Adrenal gland (tissue), 12 donors: ENCODE results near the gene SLTM. TPM values are rescaled to one million over a fixed set of nuclear protein-coding genes. Genes with fewer than 3 reads are reported as not detected.
"Not testable (repeated sequence)": the region's sequence is repeated elsewhere in the genome, so short reads cannot be mapped to it uniquely, and the experiment has no call there.

Experiments
- DNase-seq, 7 donors: peaks; one replicate each; pipeline ENCODE4 v3.0.0-alpha.2; 2019 to 2020
- H3K27ac ChIP-seq, 5 donors: fragments of 200-600 bp; sonication (generic) in 4 of 5; 1 replicate in 3 of 5; 2 replicates in 2 of 5; pipeline versions ENCODE4 v1.5.1 to v1.8.0; 2016 to 2020; ENCODE audit warnings: mild to moderate bottlenecking in 1 of 5
- H3K27me3 ChIP-seq: fragments of 200-600 bp; 2 replicates; pipeline ENCODE4 v1.8.0; 2021
- H3K36me3 ChIP-seq, 2 donors: fragments of 200-600 bp; replicated peaks in 1 of 2; 1 replicate in 1 of 2; 2 replicates in 1 of 2; pipeline versions ENCODE4 v1.5.1 to v1.8.0; 2018 to 2022
- H3K4me1 ChIP-seq, 2 donors: fragments of 200-600 bp; replicated peaks in 1 of 2; 1 replicate in 1 of 2; 2 replicates in 1 of 2; pipeline versions ENCODE4 v1.5.1 to v1.8.0; 2018 to 2021
- H3K4me3 ChIP-seq, 4 donors: fragments of 200-600 bp; sonication (generic) in 3 of 4; one replicate each; pipeline ENCODE4 v1.5.1; 2016 to 2018
- H3K9me3 ChIP-seq, 3 donors: fragments of 200-600 bp; sonication (generic) in 1 of 3; replicated peaks in 1 of 3; 1 replicate in 2 of 3; 2 replicates in 1 of 3; pipeline versions ENCODE4 v1.5.1 to v1.8.0; 2016 to 2021
- POLR2A ChIP-seq, 2 donors: fragments of 450-650 bp; IDR thresholded peaks; one replicate each; pipeline ENCODE4 v1.6.1; 2017; ENCODE audit warnings: antibody characterized with exemption in 2 of 2, mild to moderate bottlenecking in 2 of 2, moderate library complexity in 1 of 2
- WGBS, 4 donors: extraction: QIAGEN DNeasy Blood & Tissue Kit in 2 of 4; methylation state at CpG; one replicate each; pipeline versions ENCODE4 v1.1.5 to v1.1.7; 2013 to 2017; 5-methylcytosine and 5-hydroxymethylcytosine counted together
- intact Hi-C, 2 donors: fragments of 100-400 bp; cut with DNase I; formaldehyde crosslinking; loops; one replicate each; pipeline versions ENCODE4 v1.14.1 to v1.15.0; 2022 to 2023
- polyA plus RNA-seq, 3 donors: library from polyadenylated mRNA; stranded (reverse); fragments of 200-250 nt in 2 of 3; fragments of 350-450 nt in 1 of 3; fragmentation: Illumina TruSeq in 1 of 3; extraction: RNeasy Lipid Tissue Mini Kit (QIAGEN cat#74804) in 1 of 3; gene quantifications; one replicate each; pipeline ENCODE4 v1.2.3, GENCODE V29; 2013 to 2014
- total RNA-seq, 9 donors: library from RNA; depleted of rRNA in 4 of 9; stranded (reverse); fragments of >200 nt in 4 of 9; fragments of 120-200 nt in 1 of 9; fragmentation: NEBNext Ultra II Directional in 1 of 9; extraction: Animal tissue kit (Norgen Biotek cat#: 25700) in 1 of 9; gene quantifications; one replicate each; pipeline versions ENCODE4 v1.1.0 to v1.2.4, GENCODE V29; 2013 to 2023
- TF ChIP-seq, protein P1 (sequence below), 6 experiments: fragments of 450-650 bp in 4 of 6; fragments of 200-600 bp in 2 of 6; sonication (generic) in 1 of 6; IDR thresholded peaks; 1 replicate in 5 of 6; 2 replicates in 1 of 6; pipeline versions ENCODE4 v1.5.1 to v1.8.0; 2016 to 2021; ENCODE audit warnings: antibody characterized with exemption in 6 of 6, mild to moderate bottlenecking in 2 of 6, moderate library complexity in 1 of 6
- donor health status: healthy with polysubstance abuse.
- donor health status: Bipolar disorder and iron deficiency.
- donor health status: DM: yes; HTN: yes; CAD: no.
- donor health status: DM: no; HTN: no; CAD: no.
- donor health status: DM: no; HTN: no; CAD: no.
- donor health status: DM: yes; HTN: yes; CAD: no.

The SLTM gene
- total and polyA plus RNA-seq, 12 donors: 31.4 to 87.0 (median 53.2) TPM

DNA sequence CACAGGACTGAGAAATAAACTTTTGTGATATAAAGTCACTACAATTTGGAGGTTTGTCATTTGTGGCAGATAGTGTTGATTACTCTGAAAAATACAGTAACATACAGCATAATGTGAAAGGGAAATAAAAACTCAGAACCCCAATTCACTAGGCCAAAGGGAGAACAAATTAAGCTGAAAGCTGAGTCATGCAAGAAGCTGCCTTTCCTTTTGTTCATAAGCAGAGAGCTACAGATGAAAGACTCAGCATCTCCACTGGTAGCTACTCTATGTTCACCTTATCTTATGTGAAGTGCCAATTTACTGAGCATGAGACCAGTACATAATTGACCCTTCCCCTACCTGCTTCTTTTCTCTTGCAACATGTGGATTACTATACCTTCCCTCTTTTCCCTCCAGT, 19.3 kb upstream of the SLTM start:
- no peaks in the 10 kb centered on the region for H3K36me3 ChIP-seq
- H3K9me3 ChIP-seq: no peaks in the 10 kb centered on the region
- H3K4me3 ChIP-seq: no peak overlapping the region
- H3K27ac ChIP-seq: no peak overlapping the region
- intact Hi-C loops: no loop called here
- no peak for TF ChIP-seq POLR2A (IDR thresholded peaks at IDR 0.05)
- TF ChIP-seq, protein P1, sequence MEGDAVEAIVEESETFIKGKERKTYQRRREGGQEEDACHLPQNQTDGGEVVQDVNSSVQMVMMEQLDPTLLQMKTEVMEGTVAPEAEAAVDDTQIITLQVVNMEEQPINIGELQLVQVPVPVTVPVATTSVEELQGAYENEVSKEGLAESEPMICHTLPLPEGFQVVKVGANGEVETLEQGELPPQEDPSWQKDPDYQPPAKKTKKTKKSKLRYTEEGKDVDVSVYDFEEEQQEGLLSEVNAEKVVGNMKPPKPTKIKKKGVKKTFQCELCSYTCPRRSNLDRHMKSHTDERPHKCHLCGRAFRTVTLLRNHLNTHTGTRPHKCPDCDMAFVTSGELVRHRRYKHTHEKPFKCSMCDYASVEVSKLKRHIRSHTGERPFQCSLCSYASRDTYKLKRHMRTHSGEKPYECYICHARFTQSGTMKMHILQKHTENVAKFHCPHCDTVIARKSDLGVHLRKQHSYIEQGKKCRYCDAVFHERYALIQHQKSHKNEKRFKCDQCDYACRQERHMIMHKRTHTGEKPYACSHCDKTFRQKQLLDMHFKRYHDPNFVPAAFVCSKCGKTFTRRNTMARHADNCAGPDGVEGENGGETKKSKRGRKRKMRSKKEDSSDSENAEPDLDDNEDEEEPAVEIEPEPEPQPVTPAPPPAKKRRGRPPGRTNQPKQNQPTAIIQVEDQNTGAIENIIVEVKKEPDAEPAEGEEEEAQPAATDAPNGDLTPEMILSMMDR (IDR thresholded peaks at IDR 0.05): no peak
- no peaks in the 10 kb centered on the region for H3K27me3 ChIP-seq
- no peaks in the 10 kb centered on the region for H3K4me1 ChIP-seq
- no peak for DNase-seq

DNA sequence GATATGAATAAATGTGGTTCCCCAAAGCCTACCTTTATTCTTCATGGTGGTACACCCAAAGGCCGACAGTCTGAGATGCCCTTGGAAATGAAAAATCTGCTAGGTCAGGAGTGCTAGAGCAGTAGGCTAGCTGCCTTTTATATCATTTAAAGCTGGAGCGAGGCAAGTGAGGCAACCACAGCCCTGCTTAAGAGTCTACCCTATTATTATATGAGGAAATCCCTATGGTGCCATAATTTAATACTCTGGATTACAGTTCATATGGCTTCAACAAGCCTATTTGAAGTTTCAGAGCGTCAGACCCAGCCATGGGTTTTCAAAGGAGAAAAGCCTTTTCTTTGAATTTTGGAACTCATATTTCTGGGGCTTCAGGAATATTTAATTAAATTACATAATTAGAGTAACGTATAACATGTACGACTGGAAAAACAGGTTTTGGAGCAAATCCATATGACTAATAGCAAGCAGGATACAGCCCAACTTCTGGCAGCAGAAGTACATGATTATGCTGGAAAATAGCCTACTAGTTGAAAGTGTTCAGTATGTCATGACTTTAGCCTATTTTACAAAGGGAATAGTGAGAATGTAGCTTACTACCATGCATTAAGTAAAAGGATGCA, 18.0 kb upstream of the SLTM start:
- WGBS, 4 donors: 50 to 70% (median 62%) methylated on average over 5 of the region's 5 CpGs
- TF ChIP-seq, protein P1 (IDR thresholded peaks at IDR 0.05): no peak
- DNase-seq: peak in 1 of 7 donors; percentile 11

DNA sequence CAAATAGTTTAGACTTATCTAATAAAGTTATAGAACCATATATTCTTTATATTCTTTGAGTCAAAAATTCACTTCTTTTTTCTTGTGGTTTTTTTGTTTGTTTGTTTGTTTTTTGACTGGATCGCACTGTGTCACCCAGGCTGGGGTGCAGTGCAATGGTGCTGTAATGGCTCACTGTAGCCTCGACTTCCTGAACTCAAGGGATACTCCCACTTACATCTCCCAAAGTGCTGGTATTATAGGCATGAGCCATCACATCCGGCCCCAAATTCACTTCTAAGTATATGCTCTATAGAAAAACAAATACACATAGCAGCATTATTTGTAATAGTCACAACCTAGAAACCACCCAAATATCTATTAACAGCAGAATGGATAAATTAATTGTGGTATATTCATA, 13.7 kb upstream of the SLTM start:
- TF ChIP-seq, protein P1 (IDR thresholded peaks at IDR 0.05): no peak
- no peak for TF ChIP-seq POLR2A (IDR thresholded peaks at IDR 0.05)
- WGBS, 4 donors: 81 to 90% (median 85%) methylated on average over 3 of the region's 3 CpGs
- no peaks in the 10 kb centered on the region for H3K36me3 ChIP-seq
- H3K4me3 ChIP-seq: no peak overlapping the region
- no peaks in the 10 kb centered on the region for H3K27me3 ChIP-seq
- DNase-seq: no peak
- intact Hi-C loops: no loop called here
- no peaks in the 10 kb centered on the region for H3K9me3 ChIP-seq
- no peaks in the 10 kb centered on the region for H3K4me1 ChIP-seq
- H3K27ac ChIP-seq: no peak overlapping the region

More for the DNA sequence above, 18.0 kb upstream of the SLTM start:
- no peak overlapping the region for H3K27ac ChIP-seq
- H3K27me3 ChIP-seq: no peaks in the 10 kb centered on the region
- no peaks in the 10 kb centered on the region for H3K9me3 ChIP-seq
- H3K4me1 ChIP-seq: no peaks in the 10 kb centered on the region
- no peaks in the 10 kb centered on the region for H3K36me3 ChIP-seq
- H3K4me3 ChIP-seq: no peak overlapping the region
- intact Hi-C loops: no loop called here

DNA sequence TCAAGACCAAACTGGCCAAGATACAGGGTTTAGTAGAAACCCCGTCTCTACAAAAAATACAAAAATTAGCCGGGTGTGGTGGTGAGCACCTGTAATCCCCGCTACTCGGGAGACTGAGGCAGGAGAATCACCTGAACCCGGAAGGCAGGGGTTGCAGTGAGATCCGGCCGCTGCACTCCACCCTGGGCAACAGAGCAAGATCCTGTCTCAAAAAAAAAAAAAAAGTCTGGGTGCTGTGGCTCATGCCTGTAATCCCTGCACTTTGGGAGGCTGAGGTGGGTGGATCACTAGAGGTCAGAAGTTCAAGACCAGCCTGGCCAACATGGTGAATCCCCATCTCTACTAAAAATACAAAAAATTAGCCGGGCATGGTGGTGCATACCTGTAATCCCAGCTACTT, 1.5 kb upstream of the SLTM start:
- H3K27ac ChIP-seq, H3K36me3 ChIP-seq, H3K4me3 ChIP-seq, DNase-seq, H3K9me3 ChIP-seq, H3K27me3 ChIP-seq: not testable (repeated sequence)
- peaks cover 18 to 26% of the 10 kb centered on the region in 2 donors for H3K4me1 ChIP-seq
- WGBS, 4 donors: 94 to 98% (median 97%) methylated on average over 8 of the region's 8 CpGs
- intact Hi-C loops: loop anchor here in 1 of 2 donors (10.0 kb wide), 1 partner anchor 890 kb away; no protein-coding TSS in a partner anchor

DNA sequence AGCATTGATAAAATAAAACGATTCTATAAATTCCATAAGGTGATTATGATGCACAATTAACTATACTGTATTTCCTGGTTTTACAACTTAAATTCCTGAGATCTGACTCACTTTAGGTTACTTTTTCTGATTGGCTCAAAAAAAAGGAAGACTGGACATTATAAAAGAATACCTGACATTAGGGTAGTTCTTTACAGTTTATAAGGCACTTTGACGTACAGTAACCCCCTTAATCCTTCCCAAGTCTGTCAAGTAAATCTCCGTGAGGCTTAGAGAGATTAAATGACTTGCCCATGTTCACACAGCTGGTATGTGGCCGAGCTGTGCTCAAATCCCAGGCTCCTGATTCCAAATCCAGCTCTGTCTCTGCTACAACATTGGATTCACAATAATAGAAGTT, 1.0 kb upstream of the SLTM start:
- peak overlapping the region in 2 of 4 donors; percentile 78 to 80 for H3K4me3 ChIP-seq

More for the DNA sequence above, 1.0 kb upstream of the SLTM start:
- no peaks in the 10 kb centered on the region for H3K9me3 ChIP-seq
- peak overlapping the region; percentile 73 to 100 (median 98) for H3K27ac ChIP-seq
- peaks cover 18 to 26% of the 10 kb centered on the region in 2 donors for H3K4me1 ChIP-seq
- no peak for TF ChIP-seq POLR2A (IDR thresholded peaks at IDR 0.05)
- TF ChIP-seq, protein P1 (IDR thresholded peaks at IDR 0.05): no peak
- DNase-seq: no peak
- no peaks in the 10 kb centered on the region for H3K36me3 ChIP-seq
- 76 to 87% (median 79%) methylated on average over 4 of the region's 4 CpGs for WGBS, 4 donors
- intact Hi-C loops: loop anchor here in 1 of 2 donors (10.0 kb wide), 1 partner anchor 890 kb away; no protein-coding TSS in a partner anchor
- H3K27me3 ChIP-seq: no peaks in the 10 kb centered on the region
